Suprapubic skin (tissue), 3 donors: ENCODE data around the gene TDRD9.

ENCODE experiments used
- EP300 ChIP-seq: sonication (generic); formaldehyde crosslinking; IDR thresholded peaks from one replicate; pipeline ENCODE4 v1.6.1; 2017; ENCODE audit warnings: antibody characterized with exemption
- TF ChIP-seq, protein P1 (sequence below), 2 donors: fragments of 200-600 bp in 1 of 2; fragments of 450-650 bp in 1 of 2; sonication (generic) in 1 of 2; IDR thresholded peaks; one replicate each; pipeline ENCODE4 v1.5.1; 2016 to 2019; ENCODE audit warnings: antibody characterized with exemption in 2 of 2, mild to moderate bottlenecking in 1 of 2, moderate library complexity in 1 of 2

DNA sequence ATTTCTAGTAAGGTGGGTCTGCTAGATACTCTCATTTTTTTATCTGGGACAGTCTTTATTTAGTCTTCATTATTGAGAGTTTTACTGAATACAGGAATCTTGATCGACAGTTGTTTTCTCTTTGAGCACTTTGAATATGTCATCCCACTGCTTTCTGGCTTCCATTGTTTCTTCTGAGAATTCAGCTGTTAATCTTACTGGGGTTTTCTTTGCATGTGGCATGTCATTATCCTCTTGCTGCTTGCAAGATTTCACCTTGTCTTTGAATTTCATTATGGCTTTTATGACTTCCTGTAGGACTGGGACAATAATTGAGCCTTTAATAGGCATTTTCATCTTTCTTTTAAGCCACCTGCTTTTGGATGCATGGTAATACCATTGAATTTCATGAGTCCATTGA is 60.8 kb downstream of the TDRD9 start:
- no peak for TF ChIP-seq EP300
- TF ChIP-seq, protein P1, sequence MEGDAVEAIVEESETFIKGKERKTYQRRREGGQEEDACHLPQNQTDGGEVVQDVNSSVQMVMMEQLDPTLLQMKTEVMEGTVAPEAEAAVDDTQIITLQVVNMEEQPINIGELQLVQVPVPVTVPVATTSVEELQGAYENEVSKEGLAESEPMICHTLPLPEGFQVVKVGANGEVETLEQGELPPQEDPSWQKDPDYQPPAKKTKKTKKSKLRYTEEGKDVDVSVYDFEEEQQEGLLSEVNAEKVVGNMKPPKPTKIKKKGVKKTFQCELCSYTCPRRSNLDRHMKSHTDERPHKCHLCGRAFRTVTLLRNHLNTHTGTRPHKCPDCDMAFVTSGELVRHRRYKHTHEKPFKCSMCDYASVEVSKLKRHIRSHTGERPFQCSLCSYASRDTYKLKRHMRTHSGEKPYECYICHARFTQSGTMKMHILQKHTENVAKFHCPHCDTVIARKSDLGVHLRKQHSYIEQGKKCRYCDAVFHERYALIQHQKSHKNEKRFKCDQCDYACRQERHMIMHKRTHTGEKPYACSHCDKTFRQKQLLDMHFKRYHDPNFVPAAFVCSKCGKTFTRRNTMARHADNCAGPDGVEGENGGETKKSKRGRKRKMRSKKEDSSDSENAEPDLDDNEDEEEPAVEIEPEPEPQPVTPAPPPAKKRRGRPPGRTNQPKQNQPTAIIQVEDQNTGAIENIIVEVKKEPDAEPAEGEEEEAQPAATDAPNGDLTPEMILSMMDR (IDR thresholded peaks at IDR 0.05), result no peak
